Eye (tissue), 1 donor: ENCODE results near the gene ACADVL.

Experiments used
- DNase-seq: peaks from one replicate; pipeline ENCODE4 v3.0.0-alpha.2; 2015

ACADVL gene

GRCh38 chr17:7252176-7253043 is 32.7 kb downstream of the ACADVL start, which contains the start of gene ELP5:
ELP5 (plus strand) TSS chr17:7252215; CDS start chr17:7252551, 336 bp downstream.
- peak; percentile 98 for DNase-seq

GRCh38 chr17:7253082-7253481 is 33.3 kb downstream of the ACADVL start:
- no peak for DNase-seq

- no peak for DNase-seq
These were observed 34.8 kb downstream of the ACADVL start for GRCh38 chr17:7254511-7254910.

GRCh38 chr17:7256766-7257456 is 37.2 kb downstream of the ACADVL start:
- no peak for DNase-seq

GRCh38 chr17:7258731-7259554 is 39.2 kb downstream of the ACADVL start:
- DNase-seq: no peak

GRCh38 chr17:7259555-7259889 is 39.8 kb downstream of the ACADVL start:
- no peak for DNase-seq

GRCh38 chr17:7260151-7260550 is 40.4 kb downstream of the ACADVL start:
- no peak for DNase-seq

- peak; percentile 61 for DNase-seq
These were observed 41.1 kb downstream of the ACADVL start for GRCh38 chr17:7260651-7261378.

- peak; percentile 29 for DNase-seq
These were observed 41.8 kb downstream of the ACADVL start for GRCh38 chr17:7261379-7262191.

GRCh38 chr17:7262192-7262934 is 42.6 kb downstream of the ACADVL start, which contains the start of gene CLDN7:
CLDN7 (minus strand) TSS chr17:7262478; CDS start chr17:7262043, 435 bp downstream.
- DNase-seq: no peak

- DNase-seq: peak; percentile 29
These were observed 43.4 kb downstream of the ACADVL start for GRCh38 chr17:7262935-7263800.

GRCh38 chr17:7263801-7264078 is 44.0 kb downstream of the ACADVL start:
- DNase-seq: no peak

- no peak for DNase-seq
These were observed 47.0 kb downstream of the ACADVL start for GRCh38 chr17:7266784-7267183.
